GM19438 (cell line): ENCODE results near the gene SAMD14.

Experiments used
- ATAC-seq: cut with Tn5 transposase; IDR thresholded peaks from one replicate; pipeline ENCODE4 v1.9.1; 2021; ENCODE audit warnings: low read depth; ENCODE audit not compliant: unreplicated experiment

Gene SAMD14

GRCh38 chr17:50165466-50165865 is 35.5 kb upstream of the SAMD14 start:
- ATAC-seq, result no peak

- ATAC-seq, result no peak
Measured at GRCh38 chr17:50165066-50165465, 35.1 kb upstream of the SAMD14 start.

- no peak for ATAC-seq
Measured at GRCh38 chr17:50164697-50164988, 34.7 kb upstream of the SAMD14 start.

- no peak for ATAC-seq
Measured at GRCh38 chr17:50163843-50164696, 34.1 kb upstream of the SAMD14 start.

GRCh38 chr17:50162466-50163254 is 32.7 kb upstream of the SAMD14 start:
- ATAC-seq, result no peak

GRCh38 chr17:50161911-50162288 is 31.9 kb upstream of the SAMD14 start:
- no peak for ATAC-seq

- peak; percentile 83 for ATAC-seq
Measured at GRCh38 chr17:50161023-50161910, 31.3 kb upstream of the SAMD14 start.

- no peak for ATAC-seq
Measured at GRCh38 chr17:50157891-50158290, 27.9 kb upstream of the SAMD14 start.

GRCh38 chr17:50155115-50155819 is 25.3 kb upstream of the SAMD14 start:
- ATAC-seq, result no peak

- no peak for ATAC-seq
Measured at GRCh38 chr17:50154604-50155003, 24.6 kb upstream of the SAMD14 start.

GRCh38 chr17:50153650-50154575 is 24.0 kb upstream of the SAMD14 start:
- ATAC-seq, result no peak

GRCh38 chr17:50152736-50153135 is 22.8 kb upstream of the SAMD14 start:
- no peak for ATAC-seq

- no peak for ATAC-seq
Measured at GRCh38 chr17:50151937-50152547, 22.1 kb upstream of the SAMD14 start.

GRCh38 chr17:50151041-50151936 is 21.3 kb upstream of the SAMD14 start:
- no peak for ATAC-seq

GRCh38 chr17:50150354-50151040 is 20.5 kb upstream of the SAMD14 start, which contains the start of gene PPP1R9B:
PPP1R9B (minus strand) TSS chr17:50150677; CDS start chr17:50150513, 164 bp downstream.
- no peak for ATAC-seq

GRCh38 chr17:50149417-50150353 is 19.7 kb upstream of the SAMD14 start:
- no peak for ATAC-seq
